Erythroblast (primary cell): Measurements from ENCODE around the gene JOSD2.
A peak's percentile ranks its signal among the peaks of the same experiment; 100 is the strongest.

ENCODE experiments used
- DNase-seq, 2 experiments: peaks; one replicate each; lab custom pipeline; 2025; lab: John Stamatoyannopoulos, UW
- GATA1 ChIP-seq: IDR thresholded peaks from 2 replicates; pipeline ENCODE4 v1.6.1; 2011; ENCODE audit warnings: low read depth, mild to moderate bottlenecking, control low read depth, low read length, moderate library complexity
- POLR2A ChIP-seq: IDR thresholded peaks from 2 replicates; pipeline ENCODE4 v1.6.1; 2011; ENCODE audit warnings: mild to moderate bottlenecking, low read length

The JOSD2 gene

DNA sequence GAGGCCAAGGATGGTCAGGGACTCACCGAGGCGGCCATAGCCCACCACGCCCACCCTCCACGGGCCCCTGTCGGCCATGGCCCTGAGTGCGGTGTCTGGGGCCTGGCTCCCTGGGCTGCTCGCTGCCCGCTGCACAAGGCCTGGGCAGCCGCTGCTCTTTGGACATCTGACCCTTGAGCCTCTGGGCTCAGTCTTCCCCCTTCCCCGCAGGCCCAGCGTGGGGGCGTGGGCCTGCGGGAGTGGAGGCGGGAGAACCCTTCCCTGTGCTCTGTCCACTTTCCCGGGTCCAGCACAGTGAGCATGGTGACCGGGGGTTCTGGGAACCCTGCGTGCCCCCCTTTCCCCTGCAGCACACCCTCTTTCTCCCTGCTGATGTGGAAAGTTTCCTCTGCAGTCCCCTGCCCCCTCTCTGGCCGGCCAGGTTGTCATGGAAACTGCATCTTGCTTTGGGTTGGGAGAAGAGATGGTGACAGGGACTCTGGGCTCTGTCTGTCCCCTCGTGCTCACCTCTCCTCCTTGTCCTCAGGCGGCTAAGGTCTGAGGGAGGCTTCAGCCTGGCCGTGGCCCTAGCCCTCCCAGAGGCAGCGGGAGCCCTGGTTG lies 2.9 kb upstream of the JOSD2 start, which contains the start of gene ASPDH:
Gene ASPDH (minus strand): TSS at position 168 of the 600 bp plus-strand sequence. CDS start 90 bp downstream, at position 78.
- TF ChIP-seq POLR2A (no peak), GATA1 (no peak)

DNA sequence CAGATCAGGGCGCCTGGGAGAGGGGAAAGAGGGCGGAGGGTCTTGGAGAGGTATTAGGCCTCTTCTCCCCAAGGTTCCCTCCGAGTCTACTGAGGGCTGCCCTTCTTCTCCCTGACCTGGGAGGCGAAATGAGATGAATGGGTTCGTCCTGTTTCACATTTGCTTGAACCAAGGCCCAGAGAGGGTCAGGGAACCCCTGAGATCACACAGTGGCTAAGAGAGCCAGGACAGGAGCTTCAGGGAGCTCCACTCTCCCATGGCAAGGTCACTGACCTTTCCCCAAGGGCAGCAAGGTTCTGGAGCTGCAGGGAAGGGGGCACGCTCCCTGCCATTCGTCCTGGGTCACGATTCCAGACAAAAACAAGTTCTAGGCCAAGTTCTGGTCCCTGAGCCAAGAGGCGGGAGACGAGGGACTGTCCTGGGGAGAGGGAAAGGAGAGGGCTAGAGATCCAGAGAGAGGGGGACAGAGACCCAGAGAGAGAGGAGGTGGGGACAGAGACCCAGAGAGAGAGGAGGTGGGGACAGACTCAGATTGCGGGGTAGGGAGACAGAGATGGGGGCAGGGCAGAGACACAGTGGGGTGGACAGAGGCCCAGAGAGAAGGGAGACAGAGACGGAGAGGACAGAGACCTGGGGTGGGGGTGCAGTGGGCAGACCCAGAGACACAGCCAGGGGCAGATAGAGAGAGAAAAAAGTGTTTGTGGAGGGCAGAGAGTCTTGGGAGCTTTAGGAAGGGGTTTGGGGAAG lies 2.2 kb upstream of the JOSD2 start:
- DNase-seq, result no peak
- no peak for TF ChIP-seq GATA1
- no peak for TF ChIP-seq POLR2A

More for the DNA sequence above, 2.9 kb upstream of the JOSD2 start, which contains the start of gene ASPDH:
- no peak for DNase-seq

DNA sequence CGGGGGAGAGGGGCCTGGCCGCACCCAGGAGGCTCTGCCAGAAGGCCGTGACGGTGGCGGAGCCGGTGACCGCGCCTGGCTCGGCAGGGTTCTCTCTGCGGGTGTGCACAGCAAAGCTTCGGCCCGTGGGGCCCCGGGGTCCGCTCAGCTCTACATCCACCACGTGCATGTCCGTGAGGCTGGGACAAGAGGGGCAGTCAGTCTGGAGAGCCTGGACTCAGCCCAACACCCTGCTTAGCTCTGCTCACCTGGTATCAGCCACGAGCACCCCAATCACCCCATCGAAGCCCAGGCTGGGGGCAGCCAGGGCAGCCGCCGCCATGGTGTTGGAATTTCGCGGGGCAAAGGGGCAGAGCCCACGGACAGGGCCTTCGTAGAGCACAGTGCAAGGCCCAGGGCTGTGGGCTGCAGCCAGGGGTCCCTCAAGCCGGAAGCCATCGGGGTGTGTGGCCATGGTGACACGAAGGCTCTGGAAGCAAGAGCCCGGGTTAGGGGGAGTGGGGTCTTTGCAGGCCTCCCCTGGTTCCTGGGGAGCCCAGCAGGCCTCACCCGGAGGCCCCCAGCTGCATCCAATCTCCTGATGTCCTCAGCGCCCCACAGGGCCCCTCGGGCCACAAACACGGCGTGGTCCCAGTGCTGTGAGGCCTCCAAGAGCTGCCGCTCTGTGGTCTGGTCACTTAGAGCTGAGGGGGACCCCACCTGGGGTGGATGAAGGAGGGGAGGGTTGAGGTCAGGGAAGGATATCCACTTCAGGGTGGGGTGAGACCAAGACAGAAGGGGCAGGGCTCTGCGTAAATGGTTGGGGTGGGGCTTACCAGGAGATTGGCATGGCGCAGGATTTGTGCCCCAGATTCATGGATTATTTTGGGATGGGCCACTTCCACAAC lies 1.4 kb upstream of the JOSD2 start:
- no peak for DNase-seq

DNA sequence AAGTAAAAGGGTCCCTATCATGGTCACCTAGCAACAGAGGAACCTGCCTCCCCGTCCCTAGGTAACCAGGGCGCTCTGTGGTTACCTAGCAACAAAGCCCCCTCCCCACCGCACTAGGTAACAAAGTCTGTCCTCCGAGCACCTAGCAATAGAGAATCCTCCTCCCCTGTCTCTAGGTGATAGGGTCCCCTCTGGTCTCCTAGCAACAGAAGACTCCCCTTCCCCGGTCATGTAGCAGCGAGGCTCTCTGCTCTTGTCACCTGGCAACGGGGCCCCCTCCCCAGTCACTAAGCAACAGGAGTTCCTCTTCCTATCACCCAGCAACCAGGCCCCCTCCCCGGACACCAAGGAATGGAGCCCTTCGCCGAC lies 307 bp downstream of the JOSD2 start:
- no peak for DNase-seq
- no peak for TF ChIP-seq POLR2A
- TF ChIP-seq GATA1, result no peak

More for the DNA sequence above, 1.4 kb upstream of the JOSD2 start:
- TF ChIP-seq POLR2A (no peak), GATA1 (no peak)

DNA sequence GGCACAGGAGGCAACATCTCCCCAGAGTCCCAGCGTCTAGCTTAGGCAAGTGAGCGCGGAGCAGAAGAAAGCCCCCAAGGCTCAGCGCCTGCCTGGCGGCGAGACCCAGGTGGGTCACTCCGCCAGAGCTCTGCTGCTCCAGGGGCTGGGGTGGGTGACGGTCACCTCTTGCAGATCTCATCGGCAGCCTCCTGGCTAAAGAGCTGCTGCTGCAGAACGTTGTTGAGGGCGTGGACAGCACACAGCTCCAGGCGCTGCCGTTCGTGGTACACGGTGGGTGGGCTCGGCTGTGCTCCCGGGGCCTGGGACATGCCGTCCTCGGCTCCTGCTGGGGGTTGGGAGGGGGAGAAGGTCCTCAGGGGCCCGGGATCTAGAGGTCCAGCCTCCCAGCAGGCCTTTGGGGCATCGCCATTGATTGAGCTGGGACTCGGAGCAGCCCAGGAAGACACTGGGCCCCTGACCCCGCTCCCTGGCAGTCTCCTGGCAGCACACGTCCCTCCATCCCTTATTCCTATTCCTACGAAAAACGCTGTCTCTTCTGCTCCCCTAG lies 795 bp downstream of the JOSD2 start:
- TF ChIP-seq GATA1 (no peak), POLR2A (no peak)
- DNase-seq, result no peak

DNA sequence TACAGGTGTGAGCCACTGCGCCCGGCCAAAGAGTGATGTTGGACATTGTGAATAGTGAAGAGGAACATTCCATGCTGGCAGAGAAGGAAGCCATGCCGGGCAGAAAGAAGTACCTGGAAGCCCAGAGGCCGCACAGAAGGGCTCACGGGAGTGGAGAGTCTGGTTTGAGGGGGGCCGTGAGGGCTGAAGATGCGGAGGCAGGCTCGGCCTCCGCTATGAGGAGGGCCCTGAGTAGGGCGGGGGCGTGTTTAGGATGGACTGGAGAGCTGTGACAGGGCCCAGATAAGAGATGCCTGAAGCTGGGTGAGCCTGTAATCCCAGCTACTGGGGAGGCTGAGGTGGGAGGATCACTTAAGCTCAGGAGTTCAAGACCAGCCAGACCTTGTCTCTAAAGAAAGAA lies 1.6 kb downstream of the JOSD2 start:
- DNase-seq, result peak; percentile 38 to 46
- TF ChIP-seq GATA1 (no peak), POLR2A (no peak)

DNA sequence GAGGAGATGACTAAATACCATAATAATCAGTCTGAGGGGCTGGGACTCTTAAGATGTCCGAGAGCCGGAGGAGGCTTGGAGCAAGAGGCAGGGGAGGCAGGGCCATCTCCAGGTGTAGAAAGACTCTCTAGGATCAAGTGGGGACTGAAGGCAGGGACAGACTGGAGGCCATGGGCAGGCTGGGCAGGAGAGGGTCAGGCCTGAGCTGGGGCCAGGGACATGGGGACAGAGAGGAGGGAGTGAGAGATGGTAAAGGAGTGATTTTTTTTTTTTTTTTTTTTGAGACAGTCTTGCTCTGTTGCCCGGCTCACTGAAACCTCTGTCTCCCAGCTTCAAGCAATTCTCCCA lies 2.2 kb downstream of the JOSD2 start:
- no peak for TF ChIP-seq POLR2A
- TF ChIP-seq GATA1, result no peak
- DNase-seq, result no peak

DNA sequence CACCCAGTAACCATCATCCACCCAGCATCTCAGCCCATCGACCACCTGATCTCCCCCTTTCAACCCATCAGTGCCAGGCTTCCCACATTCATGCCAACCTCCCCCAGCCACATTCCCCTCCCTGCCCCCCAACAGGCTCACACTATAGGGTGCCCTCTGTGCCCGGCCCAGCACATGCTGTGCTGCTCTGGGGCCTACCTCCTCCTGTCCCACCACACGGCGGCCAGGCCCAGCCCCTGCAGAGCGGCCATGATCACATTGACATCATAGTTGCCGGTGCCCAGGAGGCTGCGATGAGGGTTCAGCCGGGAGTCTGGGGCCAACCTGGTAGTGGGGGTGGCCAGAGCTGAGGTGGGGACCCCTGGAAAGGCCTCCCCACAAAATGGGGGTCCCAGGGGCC lies 3.6 kb downstream of the JOSD2 start:
- DNase-seq, result no peak
- TF ChIP-seq GATA1 (no peak), POLR2A (no peak)

DNA sequence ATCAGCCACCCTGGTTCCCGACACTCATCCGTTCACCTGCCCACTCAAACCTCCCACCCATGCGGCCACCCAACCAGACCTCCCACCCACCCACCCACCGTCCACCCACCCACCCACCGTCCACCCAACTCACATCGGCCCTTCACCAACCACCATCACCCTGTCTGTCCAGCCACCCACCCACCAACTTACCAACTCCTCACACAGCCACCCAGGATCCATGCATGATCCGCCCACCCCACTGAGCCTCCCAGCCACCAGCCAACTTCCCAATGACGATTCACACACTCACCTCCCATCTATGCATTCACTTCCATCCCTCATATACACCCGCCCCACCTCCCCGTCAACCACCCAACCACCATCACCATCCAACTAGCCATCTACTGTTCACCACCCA lies 4.3 kb downstream of the JOSD2 start:
- TF ChIP-seq POLR2A, result no peak
- no peak for TF ChIP-seq GATA1
- no peak for DNase-seq

DNA sequence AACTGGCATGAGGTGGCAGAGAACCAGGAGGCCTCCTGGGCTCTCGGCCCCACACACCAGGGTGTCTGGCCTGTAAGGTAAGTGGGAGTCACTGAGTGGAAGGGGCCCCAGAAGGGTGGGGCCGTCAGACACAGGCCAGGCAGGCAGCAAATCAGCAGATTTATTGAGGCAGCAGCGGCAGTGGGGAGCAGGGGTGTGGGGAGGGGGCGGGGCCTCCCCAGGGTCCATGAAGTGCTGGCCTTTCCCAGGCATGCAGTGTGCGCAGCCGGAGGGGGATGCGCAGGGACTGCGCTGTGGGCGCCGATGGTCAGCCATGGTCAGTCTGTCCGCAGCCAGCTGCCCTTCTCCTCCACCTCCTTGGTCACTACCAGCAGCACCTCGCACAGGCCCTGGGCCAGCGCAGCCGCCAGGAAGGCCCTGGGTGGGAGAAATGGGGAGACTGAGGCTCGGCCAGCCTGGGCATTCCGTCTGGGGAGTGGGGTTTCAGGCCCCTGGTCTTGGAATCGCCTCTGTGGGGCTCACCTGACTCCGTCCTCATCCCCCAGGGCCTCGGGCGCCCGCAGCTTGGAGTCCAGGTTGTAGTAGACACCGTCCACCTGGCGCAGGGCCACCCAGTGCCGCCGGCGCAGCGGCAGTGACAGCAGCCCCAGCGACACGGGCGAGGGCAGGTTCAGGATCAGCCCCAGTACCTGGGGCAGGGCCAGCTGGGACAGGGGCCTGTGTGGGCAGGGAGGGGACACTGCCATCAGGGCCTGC lies 5.0 kb downstream of the JOSD2 start:
- DNase-seq, result no peak
- TF ChIP-seq GATA1 (no peak), POLR2A (no peak)

DNA sequence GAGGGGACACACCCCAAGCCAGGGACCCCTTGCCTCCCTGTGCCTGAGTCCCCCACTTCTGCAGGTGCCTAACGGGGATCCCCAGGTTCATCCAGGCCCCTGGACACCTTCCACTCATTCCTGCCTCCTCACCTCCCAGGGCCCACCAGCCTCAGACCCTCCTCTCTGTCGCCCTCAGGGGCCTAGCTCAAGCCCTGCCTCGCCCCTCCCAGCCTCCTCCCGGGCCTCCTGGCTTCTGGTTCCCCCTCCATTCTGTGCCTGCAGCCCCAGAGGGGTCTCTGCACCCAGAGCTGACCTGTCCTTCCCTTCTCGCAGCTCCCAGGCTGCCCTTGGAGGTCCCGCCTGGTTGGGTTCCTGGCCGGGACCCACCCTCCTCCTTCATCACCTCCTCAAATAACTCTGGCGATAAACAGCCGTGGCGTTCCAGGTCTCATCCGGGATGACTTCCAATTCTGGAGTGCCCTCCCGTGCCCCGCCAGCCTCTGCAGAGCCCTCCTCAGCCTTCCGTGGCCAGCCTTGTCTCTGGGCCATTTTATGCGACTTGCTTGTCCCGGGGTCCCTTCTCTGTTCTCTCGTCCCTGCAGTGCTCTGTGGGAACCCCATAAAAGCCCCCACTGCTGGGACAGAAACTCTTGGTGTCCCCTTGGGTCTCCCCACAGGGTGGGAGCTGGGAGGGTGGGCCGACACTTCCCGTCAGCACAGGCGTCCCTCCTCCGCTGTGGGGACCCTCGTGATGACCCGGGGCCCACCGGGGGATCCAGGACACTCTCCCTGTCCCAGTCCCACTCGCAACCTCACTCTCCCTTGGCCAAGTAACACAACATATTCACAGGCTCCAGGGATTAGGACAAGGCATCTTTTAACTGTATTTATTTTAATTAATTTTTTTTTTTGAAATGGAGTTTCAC lies 9.2 kb downstream of the JOSD2 start:
- no peak for DNase-seq
- TF ChIP-seq POLR2A, result no peak
- no peak for TF ChIP-seq GATA1

DNA sequence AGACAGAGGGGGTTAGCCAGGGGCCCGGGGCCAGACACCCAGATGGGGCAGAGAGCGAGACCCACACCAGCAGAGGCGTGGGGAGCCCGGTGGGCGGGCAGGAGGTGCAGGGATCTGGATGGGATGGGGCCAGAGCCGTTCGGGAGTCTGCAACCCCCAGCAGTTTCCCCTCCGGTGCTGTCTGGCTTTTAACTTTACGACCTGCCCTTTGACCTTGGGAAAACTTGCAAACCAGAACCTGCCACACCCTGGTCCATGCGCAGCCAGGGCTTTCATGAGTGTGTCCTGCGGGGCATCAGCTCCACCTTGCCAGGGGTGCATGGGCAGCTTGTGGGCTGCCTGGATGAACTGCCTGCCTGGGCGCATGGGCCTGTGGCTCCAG lies 9.8 kb downstream of the JOSD2 start:
- DNase-seq, result no peak
- no peak for TF ChIP-seq GATA1
- TF ChIP-seq POLR2A, result no peak

DNA sequence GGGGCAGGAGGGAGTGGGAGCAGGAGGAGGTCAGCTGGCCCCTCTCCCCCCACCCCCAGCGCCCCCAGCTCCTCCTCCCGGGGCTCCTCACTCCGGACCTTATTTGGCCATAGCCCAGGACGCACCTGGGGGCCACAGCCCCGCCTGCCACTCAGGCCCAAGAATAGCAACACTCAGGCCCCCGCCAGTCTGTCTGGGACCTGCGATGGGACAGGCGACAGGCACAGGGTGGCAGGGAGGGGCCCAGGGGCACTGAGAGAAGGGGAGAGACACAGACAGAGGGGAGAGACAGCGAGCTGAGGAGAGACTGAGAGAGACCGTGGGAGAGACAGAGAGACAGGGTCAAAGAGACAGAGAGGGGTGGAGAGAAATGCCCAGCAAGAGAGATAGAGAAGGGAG lies 10.2 kb downstream of the JOSD2 start:
- no peak for DNase-seq

More for the DNA sequence above, 10.2 kb downstream of the JOSD2 start:
- no peak for TF ChIP-seq GATA1
- TF ChIP-seq POLR2A, result no peak
